Activated effector memory CD4-positive, alpha-beta T cell treated with anti-CD3 and anti-CD28 coated beads, Interleukin-2, amount 50 U/mL, for 16 hours (primary cell): Measurements from ENCODE around the gene CNOT4.

Experiments used
- DNase-seq: peaks from one replicate; pipeline ENCODE4 v3.0.0-alpha.2; 2020

Gene CNOT4

GRCh38 chr7:135509839-135510591 is at the start of gene CNOT4:
CNOT4 (minus strand) TSS chr7:135510102; CDS start chr7:135438331, 71,771 bp downstream.
- DNase-seq = peak; percentile 99

GRCh38 chr7:135558881-135559280 is 49.0 kb upstream of the CNOT4 start:
- no peak for DNase-seq

GRCh38 chr7:135558337-135558767 is 48.5 kb upstream of the CNOT4 start:
- DNase-seq = peak; percentile 88

GRCh38 chr7:135557455-135558336 is 47.8 kb upstream of the CNOT4 start, which contains the start of gene NUP205:
NUP205 (plus strand) TSS chr7:135557917; CDS start chr7:135557945, 28 bp downstream.
- peak; percentile 90 for DNase-seq

GRCh38 chr7:135553346-135553745 is 43.4 kb upstream of the CNOT4 start:
- no peak for DNase-seq

GRCh38 chr7:135552148-135552547 is 42.2 kb upstream of the CNOT4 start:
- no peak for DNase-seq

GRCh38 chr7:135550196-135550595 is 40.3 kb upstream of the CNOT4 start:
- no peak for DNase-seq

- DNase-seq = no peak
Observed at GRCh38 chr7:135541029-135541428, 31.1 kb upstream of the CNOT4 start.

- no peak for DNase-seq
Observed at GRCh38 chr7:135539629-135540028, 29.7 kb upstream of the CNOT4 start.

GRCh38 chr7:135538376-135538775 is 28.5 kb upstream of the CNOT4 start:
- DNase-seq = no peak

- no peak for DNase-seq
Observed at GRCh38 chr7:135537905-135538304, 28.0 kb upstream of the CNOT4 start.

- no peak for DNase-seq
Observed at GRCh38 chr7:135537453-135537852, 27.6 kb upstream of the CNOT4 start.

GRCh38 chr7:135536150-135536549 is 26.2 kb upstream of the CNOT4 start:
- no peak for DNase-seq

- no peak for DNase-seq
Observed at GRCh38 chr7:135527025-135527424, 17.1 kb upstream of the CNOT4 start.

GRCh38 chr7:135525426-135525825 is 15.5 kb upstream of the CNOT4 start:
- no peak for DNase-seq

- DNase-seq = no peak
Observed at GRCh38 chr7:135523146-135523545, 13.2 kb upstream of the CNOT4 start.

GRCh38 chr7:135522509-135522908 is 12.6 kb upstream of the CNOT4 start:
- DNase-seq = no peak

GRCh38 chr7:135519871-135520270 is 10.0 kb upstream of the CNOT4 start:
- no peak for DNase-seq

- DNase-seq = no peak
Observed at GRCh38 chr7:135519233-135519688, 9.4 kb upstream of the CNOT4 start.

- DNase-seq = no peak
Observed at GRCh38 chr7:135518748-135519147, 8.8 kb upstream of the CNOT4 start.

- no peak for DNase-seq
Observed at GRCh38 chr7:135517060-135517459, 7.2 kb upstream of the CNOT4 start.

- no peak for DNase-seq
Observed at GRCh38 chr7:135514856-135515255, 5.0 kb upstream of the CNOT4 start.

- no peak for DNase-seq
Observed at GRCh38 chr7:135512135-135512887, 2.4 kb upstream of the CNOT4 start.
